HG03159 (cell line): ENCODE measurements around the gene RHBDD1.

ENCODE experiments used
- ATAC-seq: cut with Tn5 transposase; IDR thresholded peaks from one replicate; pipeline ENCODE4 v1.9.1; 2021; ENCODE audit warnings: mild to moderate bottlenecking, moderate library complexity; ENCODE audit not compliant: unreplicated experiment

The RHBDD1 gene

GRCh38 chr2:226978300-226978699, 142.4 kb downstream of the RHBDD1 start:
- no peak for ATAC-seq

- no peak for ATAC-seq
Observed at GRCh38 chr2:226979004-226979403, 143.2 kb downstream of the RHBDD1 start.

- ATAC-seq = no peak
Observed at GRCh38 chr2:226981791-226982326, 146.0 kb downstream of the RHBDD1 start.

GRCh38 chr2:226983895-226984749, 148.3 kb downstream of the RHBDD1 start:
- ATAC-seq = peak; percentile 14

- ATAC-seq = peak; percentile 98
Observed at GRCh38 chr2:226984750-226985582, 149.1 kb downstream of the RHBDD1 start.

- no peak for ATAC-seq
Observed at GRCh38 chr2:226985583-226985946, 149.7 kb downstream of the RHBDD1 start.

- no peak for ATAC-seq
Observed at GRCh38 chr2:226991663-226992062, 155.8 kb downstream of the RHBDD1 start.

GRCh38 chr2:226993171-226993570, 157.3 kb downstream of the RHBDD1 start:
- no peak for ATAC-seq

GRCh38 chr2:226994775-226995174, 158.9 kb downstream of the RHBDD1 start:
- no peak for ATAC-seq

GRCh38 chr2:226995625-226996041, 159.8 kb downstream of the RHBDD1 start:
- ATAC-seq = no peak

GRCh38 chr2:226999661-227000060, 163.8 kb downstream of the RHBDD1 start:
- no peak for ATAC-seq

- ATAC-seq = no peak
Observed at GRCh38 chr2:227000123-227000522, 164.3 kb downstream of the RHBDD1 start.

- ATAC-seq = no peak
Observed at GRCh38 chr2:227004482-227004881, 168.6 kb downstream of the RHBDD1 start.

- ATAC-seq = no peak
Observed at GRCh38 chr2:227006189-227006897, 170.5 kb downstream of the RHBDD1 start.

GRCh38 chr2:227007148-227007547, 171.3 kb downstream of the RHBDD1 start:
- no peak for ATAC-seq

- ATAC-seq = no peak
Observed at GRCh38 chr2:227007940-227008339, 172.1 kb downstream of the RHBDD1 start.

- ATAC-seq = no peak
Observed at GRCh38 chr2:227010433-227010832, 174.6 kb downstream of the RHBDD1 start.

- no peak for ATAC-seq
Observed at GRCh38 chr2:227013330-227013729, 177.5 kb downstream of the RHBDD1 start.

GRCh38 chr2:227013881-227014280, 178.0 kb downstream of the RHBDD1 start:
- no peak for ATAC-seq

- no peak for ATAC-seq
Observed at GRCh38 chr2:227016894-227017293, 181.0 kb downstream of the RHBDD1 start.

GRCh38 chr2:227020416-227020815, 184.6 kb downstream of the RHBDD1 start:
- ATAC-seq = no peak
